ENCODE results near the gene EPHB4. TPM values are rescaled to one million over a fixed set of nuclear protein-coding genes. Genes with fewer than 3 reads are reported as not detected.
A peak's percentile ranks its signal among the peaks of the same experiment; 100 is the strongest.

EPHB4 gene
- total and polyA plus RNA-seq, 2 experiments from 2014 or later: 23.3 to 164 TPM

GRCh38 chr7:100826514-100827329 lies 601 bp downstream of the EPHB4 start:
- Histone ChIP-seq H3K27me3 (ENCODE audit: insufficient read depth) (no peaks in the 10 kb centered on the region), H3K27ac (ENCODE audit: low read depth) (peak overlapping the region; percentile 72; the same call in 1 of the 2 replicates), H2AFZ (no peak overlapping the region), H3K4me1 (ENCODE audit: insufficient read depth) (peaks cover 15% of the 10 kb centered on the region; the same call in 1 of the 2 replicates), H3K4me2 (peak overlapping the region; percentile 100), H3K36me3 (ENCODE audit: insufficient read depth) (peaks cover 10% of the 10 kb centered on the region), H3K9me2 (ENCODE audit: insufficient read depth) (no peaks in the 10 kb centered on the region), H4K20me1 (replicated peaks; ENCODE audit: insufficient read depth) (peaks cover 24% of the 10 kb centered on the region), H3K4me3 (peak overlapping the region; percentile 98), H3F3A (replicated peaks; ENCODE audit: low read depth) (peaks cover 7% of the 10 kb centered on the region; the same call in 1 of the 2 replicates), H3K79me2 (replicated peaks; ENCODE audit: insufficient read depth) (peaks cover 52% of the 10 kb centered on the region)
- H3K4me1 Mint-ChIP-seq: peaks cover 23% of the 10 kb centered on the region
- TF ChIP-seq POLR2AphosphoS5 (IDR thresholded peaks at IDR 0.05; ENCODE audit: low read depth) (peak; percentile 26; the same call in 1 of the 2 replicates), ZNF331 (CRISPR knock-in tag; IDR thresholded peaks at IDR 0.05; ENCODE audit: low read depth) (no peak)
- H3K36me3 Mint-ChIP-seq (ENCODE audit: low read depth): peaks cover 44% of the 10 kb centered on the region
- DNase-seq (ENCODE audit: low spot score): peak; percentile 55
- no peaks in the 10 kb centered on the region; the same call in 2 of the 3 replicates for H3K9me3 Mint-ChIP-seq
- peak overlapping the region; percentile 97 for H3K4me3 Mint-ChIP-seq
- H3K27me3 Mint-ChIP-seq (ENCODE audit: insufficient read depth, low read depth, poor library complexity): peaks cover 21% of the 10 kb centered on the region
- peak; percentile 1; the same call in 2 of the 3 replicates for ATAC-seq
- H3K27ac Mint-ChIP-seq: peak overlapping the region; percentile 89

GRCh38 chr7:100825751-100826513 lies 1.4 kb downstream of the EPHB4 start:
- peak overlapping the region; percentile 98 for H3K4me3 ChIP-seq
- Mint-ChIP-seq H3K9me3 (no peaks in the 10 kb centered on the region; the same call in 2 of the 3 replicates), H3K27me3 (ENCODE audit: insufficient read depth, low read depth, poor library complexity) (peaks cover 21% of the 10 kb centered on the region), H3K36me3 (ENCODE audit: low read depth) (peaks cover 52% of the 10 kb centered on the region), H3K4me1 (peaks cover 23% of the 10 kb centered on the region), H3K4me3 (peak overlapping the region; percentile 97), H3K27ac (peak overlapping the region; percentile 89)
- H3K27ac ChIP-seq (ENCODE audit: low read depth): peak overlapping the region; percentile 72; the same call in 1 of the 2 replicates
- H3K36me3 ChIP-seq (ENCODE audit: insufficient read depth): peaks cover 18% of the 10 kb centered on the region
- no peaks in the 10 kb centered on the region for H3K9me2 ChIP-seq (ENCODE audit: insufficient read depth)
- peaks cover 7% of the 10 kb centered on the region; the same call in 1 of the 2 replicates for H3F3A ChIP-seq (replicated peaks; ENCODE audit: low read depth)
- peak; percentile 1; the same call in 2 of the 3 replicates for ATAC-seq
- TF ChIP-seq ZNF462 (CRISPR knock-in tag; IDR thresholded peaks at IDR 0.05): no peak
- peak; percentile 32 to 47; a peak in 3 of 4 replicates for TF ChIP-seq CTCF (conservative IDR thresholded peaks at IDR 0.05; ENCODE audit: low read depth in 2 of 2)
- no peak for TF ChIP-seq ZNF331 (CRISPR knock-in tag; IDR thresholded peaks at IDR 0.05; ENCODE audit: low read depth)
- TF ChIP-seq EZH2phosphoT487 (IDR thresholded peaks at IDR 0.05; ENCODE audit: unreplicated experiment): no peak
- H4K20me1 ChIP-seq (replicated peaks; ENCODE audit: insufficient read depth): peaks cover 27% of the 10 kb centered on the region
- H3K79me2 ChIP-seq (replicated peaks; ENCODE audit: insufficient read depth): peaks cover 51% of the 10 kb centered on the region
- H3K27me3 ChIP-seq (ENCODE audit: insufficient read depth): no peaks in the 10 kb centered on the region
- peaks cover 15% of the 10 kb centered on the region; the same call in 1 of the 2 replicates for H3K4me1 ChIP-seq (ENCODE audit: insufficient read depth)
- peak overlapping the region; percentile 100 for H3K4me2 ChIP-seq
- DNase-seq (ENCODE audit: low spot score): peak; percentile 56
- no peak overlapping the region for H2AFZ ChIP-seq

Measured in GM23338 (cell line).